ENCODE data around the gene OSBP2. TPM values are rescaled to one million over a fixed set of nuclear protein-coding genes. Genes with fewer than 3 reads are reported as not detected.

The OSBP2 gene
- total RNA-seq, 1 experiment from 2014 or later = 2.3 TPM

GRCh38 chr22:30802202-30803166 is 107.8 kb downstream of the OSBP2 start:
- DNase-seq (ENCODE audit: extremely low read depth, low read depth) = peak; percentile 83

- DNase-seq (ENCODE audit: extremely low read depth, low read depth) = no peak
Measured at GRCh38 chr22:30803679-30804078, 109.0 kb downstream of the OSBP2 start.

- DNase-seq (ENCODE audit: extremely low read depth, low read depth) = no peak
Measured at GRCh38 chr22:30804626-30805025, 110.0 kb downstream of the OSBP2 start.

GRCh38 chr22:30806391-30806861 is 111.8 kb downstream of the OSBP2 start:
- no peak for DNase-seq (ENCODE audit: extremely low read depth, low read depth)

GRCh38 chr22:30809086-30809485 is 114.4 kb downstream of the OSBP2 start:
- no peak for DNase-seq (ENCODE audit: extremely low read depth, low read depth)

GRCh38 chr22:30810105-30810504 is 115.4 kb downstream of the OSBP2 start:
- DNase-seq (ENCODE audit: extremely low read depth, low read depth) = no peak

- DNase-seq (ENCODE audit: extremely low read depth, low read depth) = no peak
Measured at GRCh38 chr22:30813936-30814335, 119.3 kb downstream of the OSBP2 start.

GRCh38 chr22:30816413-30816812 is 121.7 kb downstream of the OSBP2 start:
- no peak for DNase-seq (ENCODE audit: extremely low read depth, low read depth)

- no peak for DNase-seq (ENCODE audit: extremely low read depth, low read depth)
Measured at GRCh38 chr22:30821381-30821780, 126.7 kb downstream of the OSBP2 start.

- DNase-seq (ENCODE audit: extremely low read depth, low read depth) = no peak
Measured at GRCh38 chr22:30821863-30822215, 127.2 kb downstream of the OSBP2 start.

GRCh38 chr22:30822216-30823014 is 127.7 kb downstream of the OSBP2 start:
- no peak for DNase-seq (ENCODE audit: extremely low read depth, low read depth)

- no peak for DNase-seq (ENCODE audit: extremely low read depth, low read depth)
Measured at GRCh38 chr22:30823015-30823370, 128.3 kb downstream of the OSBP2 start.

- no peak for DNase-seq (ENCODE audit: extremely low read depth, low read depth)
Measured at GRCh38 chr22:30824096-30824495, 129.4 kb downstream of the OSBP2 start.

- no peak for DNase-seq (ENCODE audit: extremely low read depth, low read depth)
Measured at GRCh38 chr22:30824711-30825110, 130.0 kb downstream of the OSBP2 start.

- no peak for DNase-seq (ENCODE audit: extremely low read depth, low read depth)
Measured at GRCh38 chr22:30825711-30826505, 131.2 kb downstream of the OSBP2 start.

GRCh38 chr22:30826670-30827355 is 132.1 kb downstream of the OSBP2 start:
- no peak for DNase-seq (ENCODE audit: extremely low read depth, low read depth)

- DNase-seq (ENCODE audit: extremely low read depth, low read depth) = no peak
Measured at GRCh38 chr22:30827646-30828045, 133.0 kb downstream of the OSBP2 start.

GRCh38 chr22:30828187-30829155 is 133.8 kb downstream of the OSBP2 start:
- DNase-seq (ENCODE audit: extremely low read depth, low read depth) = no peak
